ENCODE data around the gene UBE2J1.
A peak's percentile ranks its signal among the peaks of the same experiment; 100 is the strongest.

UBE2J1 gene

DNA sequence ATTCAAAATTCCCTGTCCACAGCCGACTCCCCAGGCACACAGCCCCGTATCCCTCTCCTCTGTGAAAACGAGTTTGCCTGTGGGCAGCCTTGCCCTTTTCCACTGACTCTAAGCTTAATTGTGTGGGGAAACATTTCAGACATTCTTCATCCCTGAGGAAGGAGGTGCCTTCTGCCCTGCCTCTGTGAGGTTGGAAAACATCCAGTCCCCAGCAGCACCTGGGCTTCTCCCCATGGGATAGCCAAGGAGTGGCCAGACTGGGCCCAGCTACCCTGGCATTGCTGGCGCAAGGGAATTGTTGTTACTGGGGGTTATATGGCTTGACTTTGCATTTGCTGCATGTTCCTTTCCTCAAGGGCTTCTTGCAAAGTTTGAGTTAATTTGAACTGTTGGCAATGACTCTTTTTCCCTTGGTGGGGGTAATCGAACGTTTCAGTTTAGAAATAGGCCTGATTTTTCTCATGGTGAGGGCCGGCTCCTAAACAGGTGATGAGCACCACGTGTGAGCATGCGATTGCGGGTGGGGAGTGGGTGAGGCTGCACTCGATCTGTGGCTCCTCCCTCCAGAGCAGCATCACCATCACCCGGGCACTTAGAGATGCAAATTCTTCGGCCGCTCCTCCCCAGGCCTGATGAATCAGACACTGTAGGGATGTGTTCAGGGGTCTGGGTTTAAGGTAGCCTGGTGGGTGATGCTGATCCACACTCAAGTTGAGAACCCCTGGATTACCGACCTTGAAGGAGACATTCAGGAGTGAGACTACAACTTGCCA lies 67.4 kb downstream of the UBE2J1 start:
- POLR2A ChIA-PET, result no interaction called here
- Histone ChIP-seq H3K4me1 (ENCODE audit: control extremely low read depth in 1 of 4, control insufficient read depth in 4 of 4, insufficient read depth in 4 of 4, low read length in 3 of 4) (no peaks in the 10 kb centered on the region), H3K36me3 (ENCODE audit: control insufficient read depth in 4 of 4, insufficient read depth in 4 of 4, low read length in 3 of 4) (no peaks in the 10 kb centered on the region), H3K27ac (ENCODE audit: insufficient read depth in 1 of 2, low read depth in 1 of 2, low read length in 2 of 2, poor library complexity in 1 of 2, severe bottlenecking in 2 of 2) (no peak overlapping the region), H3K27me3 (replicated peaks in 2 of 5; ENCODE audit: control insufficient read depth in 4 of 5, insufficient read depth in 5 of 5, low read length in 4 of 5) (no peaks in the 10 kb centered on the region), H3K4me3 (ENCODE audit: control insufficient read depth in 1 of 7, extremely low read depth in 1 of 7, insufficient read depth in 4 of 7, low read depth in 2 of 7, low read length in 6 of 7) (no peak overlapping the region), H3K9me3 (ENCODE audit: control extremely low read depth in 1 of 5, control insufficient read depth in 4 of 5, insufficient read depth in 2 of 5, low read depth in 1 of 5, low read length in 4 of 5) (peaks cover 0 to 8% (median 0%) of the 10 kb centered on the region in 5 experiments)
- DNase-seq, result no peak
- CTCF ChIA-PET, result no interaction called here
- 98% methylated on average over 14 of the region's 15 CpGs for WGBS (ENCODE audit: insufficient coverage)

DNA sequence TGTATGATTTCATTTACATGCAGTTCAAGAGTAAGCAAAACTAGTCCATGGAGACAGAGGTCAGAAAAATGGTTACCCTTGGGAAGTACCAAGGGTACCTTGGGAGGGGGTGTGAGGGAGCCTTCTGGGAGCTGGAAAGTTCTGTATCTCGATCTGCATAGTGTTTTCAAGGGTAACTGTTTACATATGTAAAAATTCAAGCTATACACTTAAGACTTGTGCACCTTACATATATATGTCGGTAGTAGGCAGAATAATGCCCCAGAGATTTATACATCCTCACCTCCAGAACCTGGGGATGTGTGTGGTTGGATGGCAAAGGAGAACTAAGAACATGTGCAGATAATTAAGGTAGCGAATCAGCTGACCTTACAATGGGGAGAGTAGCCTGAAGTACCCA lies 68.4 kb downstream of the UBE2J1 start:
- H3K36me3 ChIP-seq (ENCODE audit: control insufficient read depth in 4 of 4, insufficient read depth in 4 of 4, low read length in 3 of 4), result no peaks in the 10 kb centered on the region
- H3K27me3 ChIP-seq (replicated peaks in 2 of 5; ENCODE audit: control insufficient read depth in 4 of 5, insufficient read depth in 5 of 5, low read length in 4 of 5), result no peaks in the 10 kb centered on the region
- DNase-seq, result no peak
- CTCF ChIA-PET, result interaction anchor here (0.6 to 1.7 kb wide), 2 partner anchors 14 to 15 kb away, joined by 3 to 4 read pairs; no protein-coding TSS in a partner anchor
- H3K4me3 ChIP-seq (ENCODE audit: control insufficient read depth in 1 of 7, extremely low read depth in 1 of 7, insufficient read depth in 4 of 7, low read depth in 2 of 7, low read length in 6 of 7), result no peak overlapping the region
- POLR2A ChIA-PET, result interaction anchor here (0.6 kb wide), 1 partner anchor 762 kb away, joined by 4 read pairs; no protein-coding TSS in a partner anchor
- no peaks in the 10 kb centered on the region for H3K4me1 ChIP-seq (ENCODE audit: control extremely low read depth in 1 of 4, control insufficient read depth in 4 of 4, insufficient read depth in 4 of 4, low read length in 3 of 4)
- no peaks in the 10 kb centered on the region for H3K9me3 ChIP-seq (ENCODE audit: control extremely low read depth in 1 of 5, control insufficient read depth in 4 of 5, insufficient read depth in 2 of 5, low read depth in 1 of 5, low read length in 4 of 5)
- WGBS (ENCODE audit: insufficient coverage), result 100% methylated on average over 1 of the region's 3 CpGs
- H3K27ac ChIP-seq (ENCODE audit: insufficient read depth in 1 of 2, low read depth in 1 of 2, low read length in 2 of 2, poor library complexity in 1 of 2, severe bottlenecking in 2 of 2), result no peak overlapping the region

DNA sequence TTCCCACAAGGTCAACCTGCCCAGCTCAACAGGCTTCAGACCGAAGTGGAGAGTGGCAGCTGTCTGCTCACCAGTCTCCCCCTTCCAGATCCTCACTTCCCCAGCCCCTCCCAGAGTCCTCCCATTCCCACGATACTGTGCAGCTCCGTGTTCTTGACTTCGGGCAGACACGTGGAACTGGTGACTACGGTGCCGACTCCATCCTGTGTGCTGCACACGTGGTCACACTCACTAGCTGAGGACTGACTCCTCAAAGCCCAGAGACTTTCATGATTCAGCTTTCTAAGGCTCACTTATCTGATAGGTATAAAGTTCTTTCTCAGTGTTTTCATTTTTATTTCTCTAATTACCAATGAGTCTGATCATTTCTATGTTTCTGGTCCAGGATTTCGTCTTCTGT lies 69.8 kb downstream of the UBE2J1 start:
- WGBS (ENCODE audit: insufficient coverage), result 90% methylated on average over 2 of the region's 9 CpGs
- CTCF ChIA-PET, result interaction anchor here (0.6 to 1.7 kb wide), 4 partner anchors 12 to 41 kb away, joined by 3 to 4 read pairs (median 4); no protein-coding TSS in a partner anchor
- Histone ChIP-seq H3K4me1 (ENCODE audit: control extremely low read depth in 1 of 4, control insufficient read depth in 4 of 4, insufficient read depth in 4 of 4, low read length in 3 of 4) (peaks cover 0 to 7% (median 0%) of the 10 kb centered on the region in 4 experiments), H3K27me3 (replicated peaks in 2 of 5; ENCODE audit: control insufficient read depth in 4 of 5, insufficient read depth in 5 of 5, low read length in 4 of 5) (no peaks in the 10 kb centered on the region), H3K27ac (ENCODE audit: insufficient read depth in 1 of 2, low read depth in 1 of 2, low read length in 2 of 2, poor library complexity in 1 of 2, severe bottlenecking in 2 of 2) (no peak overlapping the region), H3K36me3 (ENCODE audit: control insufficient read depth in 4 of 4, insufficient read depth in 4 of 4, low read length in 3 of 4) (no peaks in the 10 kb centered on the region), H3K4me3 (ENCODE audit: control insufficient read depth in 1 of 7, extremely low read depth in 1 of 7, insufficient read depth in 4 of 7, low read depth in 2 of 7, low read length in 6 of 7) (no peak overlapping the region), H3K9me3 (ENCODE audit: control extremely low read depth in 1 of 5, control insufficient read depth in 4 of 5, insufficient read depth in 2 of 5, low read depth in 1 of 5, low read length in 4 of 5) (no peaks in the 10 kb centered on the region)
- no peak for DNase-seq
- POLR2A ChIA-PET, result no interaction called here

DNA sequence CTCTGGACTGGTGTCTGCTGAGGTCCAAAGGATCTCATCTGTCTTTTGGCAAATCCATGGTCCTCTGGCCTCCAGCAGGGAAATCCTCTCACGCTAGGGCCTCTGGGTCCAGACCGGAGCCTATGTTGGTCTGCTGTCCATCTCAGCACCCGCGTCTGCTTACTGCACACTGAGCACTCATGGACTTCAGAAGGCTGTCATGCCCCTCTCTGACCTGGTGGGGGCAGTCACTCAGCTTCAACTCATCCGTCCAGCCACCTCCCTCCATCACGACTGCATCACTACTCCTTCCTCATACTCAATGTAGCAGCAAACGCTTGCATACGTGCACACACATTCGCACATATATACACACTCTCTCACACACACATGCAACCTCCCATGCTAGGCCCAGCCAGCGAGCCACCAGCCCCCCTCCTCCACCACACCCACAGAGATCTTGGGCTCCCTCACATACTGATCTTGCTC lies 70.7 kb downstream of the UBE2J1 start:
- CTCF ChIA-PET, result interaction anchor here (1.3 kb wide), 1 partner anchor 91 kb away, joined by 5 read pairs; no protein-coding TSS in a partner anchor
- Histone ChIP-seq H3K9me3 (ENCODE audit: control extremely low read depth in 1 of 5, control insufficient read depth in 4 of 5, insufficient read depth in 2 of 5, low read depth in 1 of 5, low read length in 4 of 5) (no peaks in the 10 kb centered on the region), H3K27me3 (replicated peaks in 2 of 5; ENCODE audit: control insufficient read depth in 4 of 5, insufficient read depth in 5 of 5, low read length in 4 of 5) (no peaks in the 10 kb centered on the region)

DNA sequence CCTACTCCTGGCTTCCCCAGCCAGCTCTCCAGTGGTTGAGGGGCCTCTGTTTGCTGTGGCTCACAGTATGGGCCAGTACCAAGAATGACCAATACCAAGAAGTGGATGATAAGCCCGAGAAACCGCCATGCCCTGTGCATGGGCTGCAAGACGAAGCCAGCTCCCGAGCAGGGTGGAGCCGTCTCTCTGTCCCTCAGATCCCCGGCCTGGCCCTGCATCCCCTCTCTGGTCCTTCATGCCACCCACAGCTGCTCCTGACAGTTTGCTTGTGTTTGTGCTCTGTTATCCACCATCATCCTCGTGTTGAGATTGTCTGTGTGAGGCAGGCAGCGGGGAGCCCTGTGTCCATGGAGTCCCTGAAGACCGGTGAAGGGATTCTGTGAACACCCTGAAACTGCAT lies 73.6 kb downstream of the UBE2J1 start:
- 99% methylated on average over 8 of the region's 9 CpGs for WGBS (ENCODE audit: insufficient coverage)
- ChIA-PET CTCF (interaction anchor here (0.6 to 2.2 kb wide), 5 partner anchors 8 to 1175 kb away, joined by 3 to 9 read pairs (median 4); no protein-coding TSS in a partner anchor), POLR2A (interaction anchor here (0.6 kb wide), 2 partner anchors 223 to 630 kb away, joined by 3 read pairs; no protein-coding TSS in a partner anchor)
- H3K4me3 ChIP-seq (ENCODE audit: control insufficient read depth in 1 of 7, extremely low read depth in 1 of 7, insufficient read depth in 4 of 7, low read depth in 2 of 7, low read length in 6 of 7), result no peak overlapping the region
- DNase-seq, result no peak
- H3K36me3 ChIP-seq (ENCODE audit: control insufficient read depth in 4 of 4, insufficient read depth in 4 of 4, low read length in 3 of 4), result no peaks in the 10 kb centered on the region
- no peaks in the 10 kb centered on the region for H3K27me3 ChIP-seq (replicated peaks in 2 of 5; ENCODE audit: control insufficient read depth in 4 of 5, insufficient read depth in 5 of 5, low read length in 4 of 5)
- peaks cover 0 to 7% (median 0%) of the 10 kb centered on the region in 4 experiments for H3K4me1 ChIP-seq (ENCODE audit: control extremely low read depth in 1 of 4, control insufficient read depth in 4 of 4, insufficient read depth in 4 of 4, low read length in 3 of 4)
- no peaks in the 10 kb centered on the region for H3K9me3 ChIP-seq (ENCODE audit: control extremely low read depth in 1 of 5, control insufficient read depth in 4 of 5, insufficient read depth in 2 of 5, low read depth in 1 of 5, low read length in 4 of 5)
- no peak overlapping the region for H3K27ac ChIP-seq (ENCODE audit: insufficient read depth in 1 of 2, low read depth in 1 of 2, low read length in 2 of 2, poor library complexity in 1 of 2, severe bottlenecking in 2 of 2)

More for the DNA sequence above, 70.7 kb downstream of the UBE2J1 start:
- Histone ChIP-seq H3K4me3 (ENCODE audit: control insufficient read depth in 1 of 7, extremely low read depth in 1 of 7, insufficient read depth in 4 of 7, low read depth in 2 of 7, low read length in 6 of 7) (no peak overlapping the region), H3K27ac (ENCODE audit: insufficient read depth in 1 of 2, low read depth in 1 of 2, low read length in 2 of 2, poor library complexity in 1 of 2, severe bottlenecking in 2 of 2) (no peak overlapping the region), H3K36me3 (ENCODE audit: control insufficient read depth in 4 of 4, insufficient read depth in 4 of 4, low read length in 3 of 4) (no peaks in the 10 kb centered on the region), H3K4me1 (ENCODE audit: control extremely low read depth in 1 of 4, control insufficient read depth in 4 of 4, insufficient read depth in 4 of 4, low read length in 3 of 4) (peaks cover 0 to 7% (median 0%) of the 10 kb centered on the region in 4 experiments)
- DNase-seq, result peak; percentile 44 to 74 (median 67)
- POLR2A ChIA-PET, result no interaction called here
- WGBS (ENCODE audit: insufficient coverage), result 94% methylated on average over 9 of the region's 10 CpGs

Data from common myeloid progenitor, CD34-positive (primary cell).